H1 (cell line): ENCODE results near the gene ACE. TPM values are rescaled to one million over a fixed set of nuclear protein-coding genes. Genes with fewer than 3 reads are reported as not detected.

ENCODE experiments used
- CBX5 ChIP-seq: fragments of 300-800, 300-1000 bp; sonication (generic); IDR thresholded peaks from 2 replicates; pipeline ENCODE4 v1.7.1; 2016; ENCODE audit warnings: antibody characterized with exemption, low read length, low read depth
- HDAC6 ChIP-seq: IDR thresholded peaks from one replicate; pipeline ENCODE4 v1.7.1; 2012; ENCODE audit warnings: low read depth, mild to moderate bottlenecking, inconsistent platforms, low read length, moderate library complexity
- JUN ChIP-seq: IDR thresholded peaks from 2 replicates; pipeline ENCODE4 v1.6.1; 2011; ENCODE audit warnings: low read depth, mild to moderate bottlenecking, improper control_type of control experiment, low read length
- NANOG ChIP-seq: IDR thresholded peaks from 2 replicates; pipeline ENCODE4 v1.6.1; 2011; ENCODE audit warnings: low read length, low read depth, mild to moderate bottlenecking, inconsistent platforms; ENCODE audit not compliant: insufficient read depth, poor library complexity, severe bottlenecking
- polyA plus RNA-seq, 7 experiments: library from polyadenylated mRNA; depleted of rRNA in 3 of 7; stranded (reverse) in 5 of 7; unstranded in 2 of 7; fragments of >200 nt in 5 of 7; fragments of 200-250 nt in 2 of 7; gene quantifications; 1 replicate in 5 of 7; 2 replicates in 1 of 7; 4 replicates in 1 of 7; pipeline versions ENCODE4 v1.2.1 to v1.2.3, GENCODE V29; 2011 to 2013; ENCODE audit warnings: missing spikeins in 2 of 7, mixed read lengths in 2 of 7
- total RNA-seq: library from RNA; stranded (reverse); fragmentation: NEBNext Ultra II Directional; extraction: Animal tissue kit (Norgen Biotek cat#: 25700); gene quantifications from 2 replicates; pipeline ENCODE4 v1.2.1, GENCODE V29; 2021
- TF ChIP-seq, protein P1 (sequence below): fragments of 300-600 bp; sonication (generic); IDR thresholded peaks from 2 replicates; pipeline ENCODE4 v1.7.1; 2012; ENCODE audit warnings: low read length, moderate library complexity, mild to moderate bottlenecking, inconsistent platforms; ENCODE audit not compliant: insufficient replicate concordance

The ACE gene
- total and polyA plus RNA-seq, 2 of the 8 experiments (the other 6 are each of a cell fraction or from before 2014, with no cell fraction given): 2.5 to 5.5 TPM

DNA sequence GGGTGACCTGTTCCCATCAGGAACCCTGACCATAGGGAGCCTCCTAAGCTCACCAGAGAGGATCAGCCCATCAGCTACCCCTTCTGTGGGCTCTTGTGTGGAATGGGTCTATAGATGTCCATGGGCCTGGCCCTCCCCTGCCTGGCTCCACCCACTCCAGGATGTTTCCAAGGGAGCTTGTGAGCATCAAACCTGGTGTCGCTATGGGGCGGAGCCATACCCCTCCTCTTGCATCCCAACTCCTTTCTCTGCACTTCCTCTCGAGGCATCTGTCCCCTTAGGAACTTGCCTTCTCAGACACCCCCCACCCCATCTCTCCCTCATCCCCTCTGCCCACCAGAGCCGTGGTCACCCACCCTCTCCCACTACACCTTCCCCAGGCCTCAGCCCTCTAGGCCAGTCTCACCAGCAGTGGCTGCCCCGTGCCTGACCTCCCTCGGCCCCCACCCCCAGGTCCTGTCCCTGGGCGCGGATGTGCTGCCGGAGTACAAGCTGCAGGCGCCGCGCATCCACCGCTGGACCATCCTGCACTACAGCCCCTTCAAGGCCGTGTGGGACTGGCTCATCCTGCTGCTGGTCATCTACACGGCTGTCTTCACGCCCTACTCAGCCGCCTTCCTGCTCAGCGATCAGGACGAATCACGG, 56.7 kb downstream of the ACE start (continued):
- TF ChIP-seq JUN: no peak
- TF ChIP-seq, protein P1, sequence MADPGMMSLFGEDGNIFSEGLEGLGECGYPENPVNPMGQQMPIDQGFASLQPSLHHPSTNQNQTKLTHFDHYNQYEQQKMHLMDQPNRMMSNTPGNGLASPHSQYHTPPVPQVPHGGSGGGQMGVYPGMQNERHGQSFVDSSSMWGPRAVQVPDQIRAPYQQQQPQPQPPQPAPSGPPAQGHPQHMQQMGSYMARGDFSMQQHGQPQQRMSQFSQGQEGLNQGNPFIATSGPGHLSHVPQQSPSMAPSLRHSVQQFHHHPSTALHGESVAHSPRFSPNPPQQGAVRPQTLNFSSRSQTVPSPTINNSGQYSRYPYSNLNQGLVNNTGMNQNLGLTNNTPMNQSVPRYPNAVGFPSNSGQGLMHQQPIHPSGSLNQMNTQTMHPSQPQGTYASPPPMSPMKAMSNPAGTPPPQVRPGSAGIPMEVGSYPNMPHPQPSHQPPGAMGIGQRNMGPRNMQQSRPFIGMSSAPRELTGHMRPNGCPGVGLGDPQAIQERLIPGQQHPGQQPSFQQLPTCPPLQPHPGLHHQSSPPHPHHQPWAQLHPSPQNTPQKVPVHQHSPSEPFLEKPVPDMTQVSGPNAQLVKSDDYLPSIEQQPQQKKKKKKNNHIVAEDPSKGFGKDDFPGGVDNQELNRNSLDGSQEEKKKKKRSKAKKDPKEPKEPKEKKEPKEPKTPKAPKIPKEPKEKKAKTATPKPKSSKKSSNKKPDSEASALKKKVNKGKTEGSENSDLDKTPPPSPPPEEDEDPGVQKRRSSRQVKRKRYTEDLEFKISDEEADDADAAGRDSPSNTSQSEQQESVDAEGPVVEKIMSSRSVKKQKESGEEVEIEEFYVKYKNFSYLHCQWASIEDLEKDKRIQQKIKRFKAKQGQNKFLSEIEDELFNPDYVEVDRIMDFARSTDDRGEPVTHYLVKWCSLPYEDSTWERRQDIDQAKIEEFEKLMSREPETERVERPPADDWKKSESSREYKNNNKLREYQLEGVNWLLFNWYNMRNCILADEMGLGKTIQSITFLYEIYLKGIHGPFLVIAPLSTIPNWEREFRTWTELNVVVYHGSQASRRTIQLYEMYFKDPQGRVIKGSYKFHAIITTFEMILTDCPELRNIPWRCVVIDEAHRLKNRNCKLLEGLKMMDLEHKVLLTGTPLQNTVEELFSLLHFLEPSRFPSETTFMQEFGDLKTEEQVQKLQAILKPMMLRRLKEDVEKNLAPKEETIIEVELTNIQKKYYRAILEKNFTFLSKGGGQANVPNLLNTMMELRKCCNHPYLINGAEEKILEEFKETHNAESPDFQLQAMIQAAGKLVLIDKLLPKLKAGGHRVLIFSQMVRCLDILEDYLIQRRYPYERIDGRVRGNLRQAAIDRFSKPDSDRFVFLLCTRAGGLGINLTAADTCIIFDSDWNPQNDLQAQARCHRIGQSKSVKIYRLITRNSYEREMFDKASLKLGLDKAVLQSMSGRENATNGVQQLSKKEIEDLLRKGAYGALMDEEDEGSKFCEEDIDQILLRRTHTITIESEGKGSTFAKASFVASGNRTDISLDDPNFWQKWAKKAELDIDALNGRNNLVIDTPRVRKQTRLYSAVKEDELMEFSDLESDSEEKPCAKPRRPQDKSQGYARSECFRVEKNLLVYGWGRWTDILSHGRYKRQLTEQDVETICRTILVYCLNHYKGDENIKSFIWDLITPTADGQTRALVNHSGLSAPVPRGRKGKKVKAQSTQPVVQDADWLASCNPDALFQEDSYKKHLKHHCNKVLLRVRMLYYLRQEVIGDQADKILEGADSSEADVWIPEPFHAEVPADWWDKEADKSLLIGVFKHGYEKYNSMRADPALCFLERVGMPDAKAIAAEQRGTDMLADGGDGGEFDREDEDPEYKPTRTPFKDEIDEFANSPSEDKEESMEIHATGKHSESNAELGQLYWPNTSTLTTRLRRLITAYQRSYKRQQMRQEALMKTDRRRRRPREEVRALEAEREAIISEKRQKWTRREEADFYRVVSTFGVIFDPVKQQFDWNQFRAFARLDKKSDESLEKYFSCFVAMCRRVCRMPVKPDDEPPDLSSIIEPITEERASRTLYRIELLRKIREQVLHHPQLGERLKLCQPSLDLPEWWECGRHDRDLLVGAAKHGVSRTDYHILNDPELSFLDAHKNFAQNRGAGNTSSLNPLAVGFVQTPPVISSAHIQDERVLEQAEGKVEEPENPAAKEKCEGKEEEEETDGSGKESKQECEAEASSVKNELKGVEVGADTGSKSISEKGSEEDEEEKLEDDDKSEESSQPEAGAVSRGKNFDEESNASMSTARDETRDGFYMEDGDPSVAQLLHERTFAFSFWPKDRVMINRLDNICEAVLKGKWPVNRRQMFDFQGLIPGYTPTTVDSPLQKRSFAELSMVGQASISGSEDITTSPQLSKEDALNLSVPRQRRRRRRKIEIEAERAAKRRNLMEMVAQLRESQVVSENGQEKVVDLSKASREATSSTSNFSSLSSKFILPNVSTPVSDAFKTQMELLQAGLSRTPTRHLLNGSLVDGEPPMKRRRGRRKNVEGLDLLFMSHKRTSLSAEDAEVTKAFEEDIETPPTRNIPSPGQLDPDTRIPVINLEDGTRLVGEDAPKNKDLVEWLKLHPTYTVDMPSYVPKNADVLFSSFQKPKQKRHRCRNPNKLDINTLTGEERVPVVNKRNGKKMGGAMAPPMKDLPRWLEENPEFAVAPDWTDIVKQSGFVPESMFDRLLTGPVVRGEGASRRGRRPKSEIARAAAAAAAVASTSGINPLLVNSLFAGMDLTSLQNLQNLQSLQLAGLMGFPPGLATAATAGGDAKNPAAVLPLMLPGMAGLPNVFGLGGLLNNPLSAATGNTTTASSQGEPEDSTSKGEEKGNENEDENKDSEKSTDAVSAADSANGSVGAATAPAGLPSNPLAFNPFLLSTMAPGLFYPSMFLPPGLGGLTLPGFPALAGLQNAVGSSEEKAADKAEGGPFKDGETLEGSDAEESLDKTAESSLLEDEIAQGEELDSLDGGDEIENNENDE: no peak
- TF ChIP-seq NANOG: no peak
- no peak for TF ChIP-seq CBX5
- no peak for TF ChIP-seq HDAC6
